H54 (cell line): ENCODE results near the gene MICAL3.
A peak's percentile ranks its signal among the peaks of the same experiment; 100 is the strongest.
"Not testable (repeated sequence)": the region's sequence is repeated elsewhere in the genome, so short reads cannot be mapped to it uniquely, and the experiment has no call there.

ENCODE experiments used
- DNase-seq: peaks from one replicate; pipeline ENCODE4 v3.0.0; 2011; ENCODE audit warnings: low spot score, mixed read lengths; ENCODE audit not compliant: insufficient read length
- FAIRE-seq: peaks from 3 replicates; lab custom pipeline; 2011; peaks lifted over from hg19 to GRCh38; lab: Jason Lieb, UNC
- POLR2A ChIP-seq: IDR thresholded peaks from 2 replicates; pipeline ENCODE4 v1.6.1; 2011; ENCODE audit warnings: low read depth, mild to moderate bottlenecking, low read length

MICAL3 gene

DNA sequence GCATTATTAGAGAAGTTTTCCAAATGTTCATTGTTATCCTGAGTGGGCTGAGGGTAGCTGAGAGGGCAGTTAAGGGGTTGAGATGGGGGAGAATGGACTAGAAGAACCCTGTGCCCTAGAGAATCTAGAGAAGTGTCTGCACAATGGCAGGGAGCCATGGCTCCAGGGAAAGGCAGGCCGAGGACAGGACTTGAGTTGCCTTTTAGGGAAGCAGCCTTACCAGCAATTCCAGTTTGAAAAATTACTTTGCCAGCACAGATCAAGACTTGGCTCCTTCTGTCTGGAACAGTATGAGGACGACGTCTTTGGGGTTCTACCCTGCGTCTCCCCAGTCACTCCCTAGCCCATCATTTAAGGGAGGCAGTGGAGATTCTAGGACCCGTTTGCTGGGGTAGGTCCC lies 25.7 kb upstream of the MICAL3 start:
- FAIRE-seq (no peak), DNase-seq (no peak)
- no peak for TF ChIP-seq POLR2A

DNA sequence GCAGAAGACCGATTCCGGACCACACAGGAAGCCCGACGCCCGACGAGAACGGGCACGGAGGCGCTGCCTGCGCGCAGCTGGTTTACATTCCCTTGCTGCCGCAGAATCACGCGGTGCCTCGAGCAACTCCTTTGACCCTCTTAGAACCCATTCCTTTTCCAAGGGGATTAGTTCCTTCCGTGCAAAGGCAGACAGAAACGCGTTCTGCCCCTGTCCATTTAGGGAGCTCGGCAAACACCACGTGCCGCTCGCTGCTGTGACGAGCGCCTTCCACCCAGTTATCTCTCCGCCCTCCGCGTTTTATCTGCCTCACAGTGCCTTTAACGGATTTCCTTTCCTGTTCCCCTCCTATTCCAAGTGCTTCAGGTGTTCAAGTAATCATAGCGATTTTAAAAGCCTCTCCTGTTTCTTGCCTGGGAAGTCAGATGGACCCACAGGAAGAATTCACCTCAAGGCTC lies 24.1 kb upstream of the MICAL3 start:
- no peak for TF ChIP-seq POLR2A

DNA sequence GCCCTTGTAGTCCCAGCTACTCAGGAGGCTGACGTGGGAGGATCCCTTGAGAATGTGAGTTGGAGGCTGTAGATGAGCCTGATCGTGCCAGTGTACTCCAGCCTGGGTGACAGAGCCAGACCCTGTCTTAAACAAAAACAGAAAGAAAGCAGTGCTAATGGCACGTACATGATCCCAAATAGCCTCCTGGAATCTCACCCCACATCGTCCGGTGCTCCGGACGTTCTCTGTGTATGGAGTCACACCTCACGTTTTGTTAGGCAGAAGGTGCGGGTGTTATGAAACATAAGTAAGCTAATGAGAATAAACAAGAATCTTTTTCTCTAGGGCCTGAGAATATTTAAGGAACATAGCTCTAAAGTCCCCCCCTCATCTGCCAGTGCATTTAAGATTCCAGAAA lies 23.7 kb upstream of the MICAL3 start:
- DNase-seq = no peak
- TF ChIP-seq POLR2A = no peak
- no peak for FAIRE-seq

More for the DNA sequence above, 24.1 kb upstream of the MICAL3 start:
- FAIRE-seq = no peak
- no peak for DNase-seq

DNA sequence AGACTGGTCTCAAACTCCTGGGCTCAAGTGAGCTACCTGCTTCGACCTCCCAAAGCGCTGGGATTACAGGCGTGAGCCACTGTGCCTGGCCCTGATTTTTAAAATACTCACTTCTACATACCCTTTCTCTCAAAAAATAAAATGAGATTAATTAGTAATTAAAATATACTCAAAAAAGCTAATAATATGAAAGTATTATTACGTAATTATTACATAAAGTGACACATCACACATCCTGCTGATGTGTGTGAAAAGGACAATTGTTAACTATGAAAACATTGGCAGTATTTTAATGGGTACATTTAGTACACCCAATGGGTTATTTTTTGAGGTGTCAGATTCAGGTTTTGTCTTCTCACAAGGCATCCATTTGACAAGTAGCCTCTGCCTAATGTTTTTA lies 21.4 kb upstream of the MICAL3 start:
- no peak for FAIRE-seq

DNA sequence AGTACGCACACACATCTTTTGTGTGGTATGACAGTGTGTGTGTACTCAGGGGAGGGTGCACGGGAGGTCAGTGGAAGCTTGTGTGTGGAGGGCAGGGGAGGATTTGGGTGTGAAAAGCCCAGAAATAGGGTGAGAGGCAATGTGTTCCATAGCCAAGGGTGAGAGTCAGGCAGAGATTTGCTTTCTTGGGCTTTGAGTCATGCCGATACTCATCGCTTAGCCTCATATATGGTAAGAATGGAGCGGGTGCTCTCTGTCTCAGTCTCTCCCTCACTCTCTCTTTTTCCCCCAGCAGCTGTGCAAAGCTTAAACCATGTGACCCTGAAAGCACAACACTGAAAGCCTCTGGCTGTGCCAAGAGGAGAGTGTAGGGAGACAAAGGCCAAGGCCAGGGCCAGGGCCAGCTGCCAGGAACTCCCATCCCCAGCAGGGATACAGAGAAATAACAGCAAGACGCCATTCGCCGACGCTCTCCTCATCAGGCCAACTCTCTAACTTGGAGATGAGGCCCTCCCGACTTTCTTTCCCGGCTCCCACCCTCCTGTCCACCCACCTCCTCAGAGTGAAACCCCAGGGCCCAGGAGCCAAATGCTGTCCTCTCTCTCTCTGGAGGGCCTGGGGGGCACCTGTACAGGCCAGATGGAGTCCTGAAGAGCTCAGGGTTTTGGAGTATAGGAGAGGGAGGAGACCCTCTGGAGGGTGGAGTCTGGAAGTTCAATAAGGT lies 20.3 kb upstream of the MICAL3 start:
- FAIRE-seq = no peak
- DNase-seq = no peak
- TF ChIP-seq POLR2A = no peak

More for the DNA sequence above, 21.4 kb upstream of the MICAL3 start:
- TF ChIP-seq POLR2A = no peak
- no peak for DNase-seq

DNA sequence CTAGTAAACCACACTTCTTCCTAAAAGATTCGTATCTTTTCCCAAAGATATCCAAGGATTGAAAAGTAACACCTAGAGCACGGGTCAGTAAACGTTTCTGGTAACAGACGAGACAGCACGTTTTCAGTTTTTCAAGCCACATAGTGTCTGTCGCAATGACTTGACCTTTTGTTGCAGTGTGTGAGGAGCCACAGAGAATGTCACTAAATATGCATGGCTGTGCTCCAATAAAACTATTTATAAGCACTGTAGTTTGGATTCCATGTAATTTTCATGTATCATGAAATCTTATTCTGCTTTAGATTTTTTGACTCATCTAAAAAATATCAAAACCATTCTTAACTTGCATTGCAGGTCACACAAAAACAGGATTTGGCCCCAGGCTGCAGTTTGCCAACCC lies 18.3 kb upstream of the MICAL3 start:
- FAIRE-seq (no peak), DNase-seq (no peak)
- TF ChIP-seq POLR2A = no peak

DNA sequence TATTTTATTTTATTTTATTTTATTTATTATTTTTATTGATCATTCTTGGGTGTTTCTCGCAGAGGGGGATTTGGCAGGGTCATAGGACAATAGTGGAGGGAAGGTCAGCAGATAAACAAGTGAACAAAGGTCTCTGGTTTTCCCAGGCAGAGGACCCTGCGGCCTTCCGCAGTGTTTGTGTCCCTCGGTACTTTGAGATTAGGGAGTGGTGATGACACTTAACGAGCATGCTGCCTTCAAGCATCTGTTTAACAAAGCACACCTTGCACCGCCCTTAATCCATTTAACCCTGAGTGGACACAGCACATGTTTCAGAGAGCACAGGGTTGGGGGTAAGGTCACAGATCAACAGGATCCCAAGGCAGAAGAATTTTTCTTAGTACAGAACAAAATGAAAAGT lies 16.5 kb upstream of the MICAL3 start:
- not testable (repeated sequence) for DNase-seq, FAIRE-seq

DNA sequence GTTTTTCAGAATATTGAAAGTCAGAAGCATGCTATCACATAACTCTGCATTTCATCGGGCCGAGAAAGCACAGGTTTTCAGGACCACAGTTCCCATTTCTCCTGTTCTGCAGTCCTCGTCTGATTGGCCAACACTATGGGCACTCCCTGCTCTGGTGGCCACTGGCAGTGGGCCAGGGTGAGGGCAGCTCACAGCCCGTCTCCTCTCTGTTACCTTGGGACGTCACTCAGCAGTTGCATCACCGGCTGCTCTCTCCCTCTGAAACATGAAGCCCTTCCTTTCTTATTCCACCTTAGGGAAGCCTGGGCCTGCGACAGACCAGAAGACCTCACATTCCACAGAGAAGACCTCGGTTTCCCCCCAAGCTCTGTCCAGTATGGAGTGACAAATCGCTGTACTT lies 11.4 kb upstream of the MICAL3 start:
- FAIRE-seq = no peak
- TF ChIP-seq POLR2A = no peak
- no peak for DNase-seq

DNA sequence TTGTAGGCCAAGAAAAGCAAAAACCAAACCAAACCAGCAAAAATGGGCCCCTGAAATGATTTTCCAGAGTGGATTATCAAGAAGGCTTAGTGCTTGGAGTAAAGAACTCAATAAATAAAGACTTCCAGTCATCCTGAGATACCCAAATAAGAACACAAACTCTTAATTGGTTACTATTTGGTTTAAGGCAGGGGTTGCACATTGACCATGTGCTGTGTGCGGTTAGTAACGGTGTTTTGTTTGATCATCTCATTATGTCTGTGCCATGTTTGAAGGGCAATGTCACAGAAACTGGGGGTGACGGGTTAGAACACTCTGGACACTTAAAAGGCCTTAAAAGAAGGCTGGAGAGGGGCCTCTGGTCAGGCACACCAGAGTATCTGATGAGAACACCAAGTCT lies 9.7 kb upstream of the MICAL3 start:
- FAIRE-seq = no peak
- DNase-seq = no peak
- no peak for TF ChIP-seq POLR2A

DNA sequence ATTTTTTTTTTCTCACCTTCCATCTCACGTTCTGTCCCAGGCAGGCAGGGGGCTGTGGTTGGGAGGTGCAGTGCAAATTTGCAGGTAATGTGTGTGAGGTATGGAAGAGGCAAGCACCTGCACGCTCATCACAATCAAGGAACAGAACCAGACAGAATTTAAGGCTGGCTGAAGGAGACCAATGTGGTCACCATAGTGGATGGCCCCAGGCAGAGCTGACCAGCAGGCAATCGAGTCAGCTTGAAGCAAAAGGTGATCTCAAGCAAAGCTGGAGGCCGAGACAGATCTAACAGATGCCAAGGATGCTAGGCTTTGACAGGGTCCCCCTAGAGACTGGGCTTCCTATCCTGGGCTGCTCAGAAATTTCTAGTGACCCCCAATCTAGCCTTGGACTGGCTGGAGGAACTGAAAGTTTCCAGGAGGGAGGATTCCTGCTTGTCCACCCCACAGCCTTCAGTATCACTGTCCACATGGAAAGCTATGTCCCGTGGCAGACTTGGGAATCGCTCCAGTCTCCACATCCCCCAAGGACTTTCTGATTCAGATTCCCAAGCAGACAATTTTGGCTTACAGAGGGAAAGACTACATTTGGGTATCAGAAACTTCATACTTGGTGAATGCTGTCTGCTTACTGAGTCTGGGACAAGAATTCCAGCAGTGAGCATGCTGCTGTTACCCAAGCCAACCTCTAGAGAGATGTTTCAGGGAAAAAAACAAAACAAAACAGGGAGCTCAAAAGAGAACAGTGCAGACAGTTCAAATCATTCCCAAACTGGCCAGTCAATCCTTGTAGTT lies 9.0 kb upstream of the MICAL3 start:
- no peak for DNase-seq
- FAIRE-seq = peak; percentile 20
- TF ChIP-seq POLR2A = no peak

DNA sequence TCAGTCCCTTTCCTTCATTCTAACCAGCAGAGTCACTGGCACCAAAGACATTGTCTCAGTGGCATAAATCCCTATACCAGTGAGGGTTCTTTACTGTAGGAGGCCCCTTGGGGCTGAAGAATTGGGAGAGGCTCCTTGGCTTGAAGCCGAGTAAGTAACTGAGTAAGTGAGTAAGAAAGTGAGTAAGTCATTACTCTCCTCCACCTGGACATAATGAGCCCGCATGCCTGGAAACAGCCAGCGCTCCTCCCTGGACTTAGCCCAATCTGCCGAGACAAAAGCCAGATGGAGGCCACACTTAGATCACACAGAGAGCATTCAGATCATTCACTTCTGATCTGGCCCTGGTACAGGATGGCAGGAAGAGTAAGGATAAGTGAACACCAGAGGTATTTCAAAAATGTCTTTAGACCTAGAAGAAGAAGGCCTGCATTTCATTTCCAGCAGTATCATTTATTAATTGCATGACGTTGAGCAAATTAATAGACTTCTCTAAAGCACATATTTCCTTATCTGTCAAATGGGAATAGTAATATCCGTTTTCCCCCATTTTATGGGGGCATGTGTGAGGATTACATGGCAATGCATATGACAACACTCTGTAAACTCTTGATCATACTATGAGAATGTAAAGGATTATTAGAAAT lies 8.2 kb upstream of the MICAL3 start:
- FAIRE-seq (peak; percentile 96), DNase-seq (no peak)
- no peak for TF ChIP-seq POLR2A

DNA sequence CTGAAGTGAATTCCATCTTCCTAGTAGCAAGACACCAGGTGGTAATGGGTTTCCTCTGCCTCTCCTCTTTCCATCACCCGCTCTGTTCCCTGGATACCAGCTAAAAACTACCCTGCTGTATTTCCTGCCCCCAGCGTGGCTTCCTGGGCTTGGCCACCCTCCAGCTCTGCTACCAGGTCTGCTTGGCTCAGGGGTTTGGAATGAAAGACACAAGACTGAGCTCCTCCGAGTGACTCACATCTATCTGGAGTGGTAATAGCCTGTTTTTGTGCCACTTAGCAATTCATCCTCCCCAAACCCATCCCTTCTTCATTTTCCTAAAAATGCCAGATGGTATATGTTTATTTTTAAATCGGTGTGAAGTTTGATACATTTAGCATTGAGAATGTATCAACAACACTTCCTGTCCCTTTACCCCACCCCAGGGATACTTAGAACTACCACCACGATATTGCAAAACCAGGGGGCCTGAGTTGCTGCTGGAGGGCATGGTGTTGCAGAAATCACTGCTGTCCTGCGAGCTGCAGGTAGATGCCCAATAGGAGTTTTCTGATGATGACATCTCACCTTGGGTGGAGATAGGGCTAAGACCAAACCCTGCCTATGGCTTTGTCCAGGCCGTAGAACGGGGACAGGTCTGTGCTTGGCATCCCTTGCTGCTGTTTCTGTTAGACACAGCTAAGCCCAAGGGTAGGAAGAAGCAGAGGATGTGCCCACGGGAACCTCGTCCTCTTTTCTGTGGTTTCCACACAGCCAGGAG lies 7.5 kb upstream of the MICAL3 start:
- TF ChIP-seq POLR2A = no peak
- peak; percentile 67 for DNase-seq
- FAIRE-seq = peak; percentile 94

DNA sequence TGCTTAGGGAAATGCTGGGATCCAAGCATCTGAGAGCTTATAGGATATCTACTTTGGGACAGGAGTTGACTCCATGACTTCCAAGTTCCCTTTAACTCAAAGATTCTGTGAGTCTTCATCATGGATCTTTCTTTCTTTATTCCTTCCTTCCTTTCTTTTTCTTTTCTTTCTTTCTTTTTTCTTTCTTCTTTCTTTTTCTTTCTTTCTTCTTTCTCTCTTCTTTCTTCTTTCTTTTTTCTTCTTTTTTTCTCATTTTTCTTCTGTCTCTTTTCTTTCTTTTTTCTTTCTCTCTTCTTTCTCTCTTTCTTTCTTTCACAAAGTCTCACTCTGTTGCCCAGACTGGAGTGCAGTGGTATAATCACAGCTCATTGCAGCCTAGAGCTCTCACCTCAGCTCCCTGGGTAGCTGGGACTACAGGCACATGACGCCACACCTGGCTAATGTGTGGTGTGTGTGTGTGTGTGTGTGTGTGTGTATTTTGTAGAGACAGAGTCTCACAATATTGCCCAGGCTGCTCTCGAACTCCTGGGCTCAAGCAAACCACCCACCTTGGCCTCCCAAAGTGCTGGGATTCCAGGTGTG lies 5.4 kb upstream of the MICAL3 start:
- no peak for TF ChIP-seq POLR2A
- DNase-seq (no peak), FAIRE-seq (no peak)
